ENCODE data around the gene TEX12.
A peak's percentile ranks its signal among the peaks of the same experiment; 100 is the strongest.

Gene TEX12

GRCh38 chr11:112167145-112167544 is at the start of gene TEX12:
TEX12 (plus strand) TSS chr11:112167372; CDS start chr11:112169269, 1,897 bp downstream.
- no peak within 1 kb of the TSS for H3K9ac ChIP-seq (ENCODE audit: insufficient read length)
- H3K4me3 ChIP-seq: no peak within 1 kb of the TSS
- no peak for DNase-seq (ENCODE audit: low read depth, low spot score)
- H3K27ac ChIP-seq: no peak within 1 kb of the TSS
- H3K36me3 ChIP-seq (ENCODE audit: insufficient read depth, low read length): no peaks in the 10 kb centered on the region
- no peaks in the 10 kb centered on the region for H3K9me3 ChIP-seq (ENCODE audit: low read depth, low read length)
- TF ChIP-seq FOXP2 (optimal IDR thresholded peaks at IDR 0.05; ENCODE audit: control extremely low read depth, extremely low read length, insufficient read depth): no peak
- TF ChIP-seq EZH2 (IDR thresholded peaks at IDR 0.05): no peak
- TF ChIP-seq POLR2AphosphoS5 (IDR thresholded peaks at IDR 0.05; ENCODE audit: borderline replicate concordance, low read depth, low read length): no peak

- Histone ChIP-seq H3K36me3 (ENCODE audit: insufficient read depth, low read length) (no peaks in the 10 kb centered on the region), H3K9ac (ENCODE audit: insufficient read length) (no peak overlapping the region), H3K9me3 (ENCODE audit: low read depth, low read length) (no peaks in the 10 kb centered on the region), H3K4me3 (no peak overlapping the region), H3K27ac (no peak overlapping the region)
- TF ChIP-seq EZH2 (IDR thresholded peaks at IDR 0.05) (no peak), POLR2AphosphoS5 (IDR thresholded peaks at IDR 0.05; ENCODE audit: borderline replicate concordance, low read depth, low read length) (no peak), FOXP2 (optimal IDR thresholded peaks at IDR 0.05; ENCODE audit: control extremely low read depth, extremely low read length, insufficient read depth) (no peak)
- no peak for DNase-seq (ENCODE audit: low read depth, low spot score)
These were observed 49.0 kb upstream of the TEX12 start for GRCh38 chr11:112118176-112118575.

- H3K27ac ChIP-seq: no peak overlapping the region
- H3K4me3 ChIP-seq: no peak overlapping the region
- no peak for TF ChIP-seq FOXP2 (optimal IDR thresholded peaks at IDR 0.05; ENCODE audit: control extremely low read depth, extremely low read length, insufficient read depth)
- no peak for TF ChIP-seq EZH2 (IDR thresholded peaks at IDR 0.05)
- no peak for TF ChIP-seq POLR2AphosphoS5 (IDR thresholded peaks at IDR 0.05; ENCODE audit: borderline replicate concordance, low read depth, low read length)
- H3K9me3 ChIP-seq (ENCODE audit: low read depth, low read length): no peaks in the 10 kb centered on the region
- DNase-seq (ENCODE audit: low read depth, low spot score): no peak
- H3K9ac ChIP-seq (ENCODE audit: insufficient read length): no peak overlapping the region
- H3K36me3 ChIP-seq (ENCODE audit: insufficient read depth, low read length): no peaks in the 10 kb centered on the region
These were observed 45.1 kb upstream of the TEX12 start for GRCh38 chr11:112121981-112122615.

DNA sequence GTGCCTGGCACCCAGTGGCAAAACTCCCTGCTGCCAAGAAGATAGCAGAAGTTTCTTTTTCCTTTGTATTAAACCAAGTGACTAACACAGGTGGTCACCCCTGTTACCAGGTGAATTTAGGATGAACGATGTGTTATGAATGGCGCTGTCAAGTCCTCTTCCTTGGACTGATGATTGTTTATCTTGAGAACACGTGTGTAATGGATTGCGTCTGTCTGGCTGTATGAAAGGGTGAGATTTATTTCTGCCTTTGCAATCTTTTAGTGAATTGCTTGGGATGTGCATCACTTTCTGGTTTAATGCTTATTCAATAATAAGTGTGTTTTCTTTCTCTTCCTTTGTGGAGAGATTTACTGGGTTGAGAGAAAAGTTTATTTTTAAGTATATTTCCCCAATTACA is 44.0 kb upstream of the TEX12 start:
- Histone ChIP-seq H3K27ac (no peak overlapping the region), H3K4me3 (no peak overlapping the region), H3K9ac (ENCODE audit: insufficient read length) (no peak overlapping the region), H3K36me3 (ENCODE audit: insufficient read depth, low read length) (no peaks in the 10 kb centered on the region), H3K9me3 (ENCODE audit: low read depth, low read length) (no peaks in the 10 kb centered on the region)
- no peak for TF ChIP-seq POLR2AphosphoS5 (IDR thresholded peaks at IDR 0.05; ENCODE audit: borderline replicate concordance, low read depth, low read length)
- no peak for TF ChIP-seq FOXP2 (optimal IDR thresholded peaks at IDR 0.05; ENCODE audit: control extremely low read depth, extremely low read length, insufficient read depth)
- no peak for TF ChIP-seq EZH2 (IDR thresholded peaks at IDR 0.05)
- DNase-seq (ENCODE audit: low read depth, low spot score): no peak

DNA sequence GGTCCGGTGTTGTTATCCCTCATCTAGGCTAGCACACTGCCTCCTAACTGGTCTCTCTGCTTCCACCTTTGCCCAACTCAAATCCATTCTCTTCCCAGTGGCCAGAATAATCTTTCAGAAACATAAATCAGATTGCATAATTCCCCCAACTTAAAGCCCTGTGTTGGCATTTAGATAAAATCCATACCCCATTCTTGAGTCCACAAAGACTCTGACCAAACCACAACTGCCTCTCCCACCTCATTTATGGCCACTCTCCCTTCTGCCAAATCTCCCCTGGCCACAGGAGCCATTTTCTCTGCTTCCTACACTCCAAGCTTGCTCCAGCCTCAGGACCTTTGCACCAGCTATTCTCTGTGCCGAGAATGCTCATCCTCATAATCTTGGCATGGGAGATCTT is 40.1 kb upstream of the TEX12 start:
- no peak for DNase-seq (ENCODE audit: low read depth, low spot score)
- Histone ChIP-seq H3K36me3 (ENCODE audit: insufficient read depth, low read length) (no peaks in the 10 kb centered on the region), H3K4me3 (no peak overlapping the region), H3K9me3 (ENCODE audit: low read depth, low read length) (no peaks in the 10 kb centered on the region), H3K9ac (ENCODE audit: insufficient read length) (no peak overlapping the region), H3K27ac (no peak overlapping the region)
- no peak for TF ChIP-seq EZH2 (IDR thresholded peaks at IDR 0.05)
- TF ChIP-seq POLR2AphosphoS5 (IDR thresholded peaks at IDR 0.05; ENCODE audit: borderline replicate concordance, low read depth, low read length): no peak
- TF ChIP-seq FOXP2 (optimal IDR thresholded peaks at IDR 0.05; ENCODE audit: control extremely low read depth, extremely low read length, insufficient read depth): no peak

GRCh38 chr11:112128483-112129121 is 38.6 kb upstream of the TEX12 start:
- no peak for TF ChIP-seq POLR2AphosphoS5 (IDR thresholded peaks at IDR 0.05; ENCODE audit: borderline replicate concordance, low read depth, low read length)
- no peak for TF ChIP-seq EZH2 (IDR thresholded peaks at IDR 0.05)
- no peak for TF ChIP-seq FOXP2 (optimal IDR thresholded peaks at IDR 0.05; ENCODE audit: control extremely low read depth, extremely low read length, insufficient read depth)
- Histone ChIP-seq H3K9ac (ENCODE audit: insufficient read length) (no peak overlapping the region), H3K36me3 (ENCODE audit: insufficient read depth, low read length) (no peaks in the 10 kb centered on the region), H3K4me3 (no peak overlapping the region), H3K27ac (no peak overlapping the region), H3K9me3 (ENCODE audit: low read depth, low read length) (no peaks in the 10 kb centered on the region)
- DNase-seq (ENCODE audit: low read depth, low spot score): peak; percentile 35

- TF ChIP-seq FOXP2 (optimal IDR thresholded peaks at IDR 0.05; ENCODE audit: control extremely low read depth, extremely low read length, insufficient read depth) (no peak), POLR2AphosphoS5 (IDR thresholded peaks at IDR 0.05; ENCODE audit: borderline replicate concordance, low read depth, low read length) (no peak), EZH2 (IDR thresholded peaks at IDR 0.05) (no peak)
- H3K27ac ChIP-seq: no peak overlapping the region
These were observed 37.5 kb upstream of the TEX12 start for GRCh38 chr11:112129656-112130055.

DNA sequence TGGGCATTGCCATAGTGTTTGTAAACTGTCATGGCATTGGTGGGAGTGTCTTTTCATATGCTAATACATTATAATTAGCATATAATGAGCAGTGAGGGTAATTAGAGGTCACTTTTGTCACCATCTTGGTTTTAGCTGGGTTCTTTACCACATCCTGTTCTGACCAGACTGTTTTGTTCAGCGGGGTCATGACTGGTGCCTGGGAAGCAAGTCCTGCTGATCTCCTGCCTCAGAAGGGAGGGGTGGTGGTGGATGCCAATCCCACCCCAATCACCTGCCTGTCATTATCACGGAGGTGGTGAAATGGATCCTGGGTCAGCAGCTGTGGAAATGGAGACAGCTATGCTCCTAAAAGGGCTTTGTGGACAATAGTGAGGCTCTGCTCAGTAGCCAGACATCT is 34.4 kb upstream of the TEX12 start:
- no peak overlapping the region for H3K4me3 ChIP-seq
- TF ChIP-seq EZH2 (IDR thresholded peaks at IDR 0.05): no peak
- no peak for TF ChIP-seq FOXP2 (optimal IDR thresholded peaks at IDR 0.05; ENCODE audit: control extremely low read depth, extremely low read length, insufficient read depth)
- TF ChIP-seq POLR2AphosphoS5 (IDR thresholded peaks at IDR 0.05; ENCODE audit: borderline replicate concordance, low read depth, low read length): no peak
- no peaks in the 10 kb centered on the region for H3K36me3 ChIP-seq (ENCODE audit: insufficient read depth, low read length)
- no peak overlapping the region for H3K9ac ChIP-seq (ENCODE audit: insufficient read length)
- H3K9me3 ChIP-seq (ENCODE audit: low read depth, low read length): no peaks in the 10 kb centered on the region
- DNase-seq (ENCODE audit: low read depth, low spot score): no peak
- no peak overlapping the region for H3K27ac ChIP-seq

More at GRCh38 chr11:112129656-112130055, 37.5 kb upstream of the TEX12 start:
- no peak for DNase-seq (ENCODE audit: low read depth, low spot score)
- no peaks in the 10 kb centered on the region for H3K36me3 ChIP-seq (ENCODE audit: insufficient read depth, low read length)
- no peak overlapping the region for H3K4me3 ChIP-seq
- no peaks in the 10 kb centered on the region for H3K9me3 ChIP-seq (ENCODE audit: low read depth, low read length)
- H3K9ac ChIP-seq (ENCODE audit: insufficient read length): no peak overlapping the region
